ENCODE results near the gene TNNT3. TPM values are rescaled to one million over a fixed set of nuclear protein-coding genes. Genes with fewer than 3 reads are reported as not detected.
"Not testable (repeated sequence)": the region's sequence is repeated elsewhere in the genome, so short reads cannot be mapped to it uniquely, and the experiment has no call there.

The TNNT3 gene
- not detected for total RNA-seq

- DNase-seq: no peak
- H3K4me1 Mint-ChIP-seq (ENCODE audit: low read depth): peaks cover 13% of the 10 kb centered on the region
- no peaks in the 10 kb centered on the region for H3K9me3 Mint-ChIP-seq
- no peak for ATAC-seq
- peaks cover 14% of the 10 kb centered on the region for H3K27me3 Mint-ChIP-seq (ENCODE audit: low read depth)
- no peak within 1 kb of the TSS for H3K4me3 Mint-ChIP-seq
- H3K36me3 Mint-ChIP-seq (ENCODE audit: insufficient read depth): no peaks in the 10 kb centered on the region
Measured at GRCh38 chr11:1919391-1920127, at the start of gene TNNT3. TNNT3 (plus strand) TSS chr11:1919703; CDS start chr11:1922875, 3,172 bp downstream.

DNA sequence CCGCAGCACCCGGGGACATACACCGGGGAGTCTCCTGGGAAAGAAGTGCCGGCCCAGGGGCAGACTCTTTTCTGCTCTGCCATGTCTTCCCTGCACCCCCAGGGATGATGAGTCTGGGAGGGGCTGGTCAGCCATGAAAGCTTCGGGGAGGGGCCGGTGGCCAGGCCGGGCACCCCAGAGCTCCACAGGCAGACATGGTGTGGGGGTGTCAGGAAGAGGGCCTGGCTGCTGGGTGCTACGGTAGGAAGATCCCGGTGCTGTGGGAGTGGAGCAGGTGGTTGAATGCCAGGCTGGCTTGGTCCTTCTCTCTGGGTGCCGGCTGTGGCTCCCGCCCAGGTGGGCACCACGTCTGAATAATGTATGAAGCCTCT is 49.2 kb upstream of the TNNT3 start:
- no peaks in the 10 kb centered on the region for H3K9me3 Mint-ChIP-seq
- H3K4me1 Mint-ChIP-seq (ENCODE audit: low read depth): peaks cover 58% of the 10 kb centered on the region
- peak overlapping the region; percentile 68 for H3K4me3 Mint-ChIP-seq
- H3K27me3 Mint-ChIP-seq (ENCODE audit: low read depth): no peaks in the 10 kb centered on the region
- DNase-seq (no peak), ATAC-seq (peak in 1 of 2 donors; percentile 7)
- H3K36me3 Mint-ChIP-seq (ENCODE audit: insufficient read depth): peaks cover 2% of the 10 kb centered on the region

DNA sequence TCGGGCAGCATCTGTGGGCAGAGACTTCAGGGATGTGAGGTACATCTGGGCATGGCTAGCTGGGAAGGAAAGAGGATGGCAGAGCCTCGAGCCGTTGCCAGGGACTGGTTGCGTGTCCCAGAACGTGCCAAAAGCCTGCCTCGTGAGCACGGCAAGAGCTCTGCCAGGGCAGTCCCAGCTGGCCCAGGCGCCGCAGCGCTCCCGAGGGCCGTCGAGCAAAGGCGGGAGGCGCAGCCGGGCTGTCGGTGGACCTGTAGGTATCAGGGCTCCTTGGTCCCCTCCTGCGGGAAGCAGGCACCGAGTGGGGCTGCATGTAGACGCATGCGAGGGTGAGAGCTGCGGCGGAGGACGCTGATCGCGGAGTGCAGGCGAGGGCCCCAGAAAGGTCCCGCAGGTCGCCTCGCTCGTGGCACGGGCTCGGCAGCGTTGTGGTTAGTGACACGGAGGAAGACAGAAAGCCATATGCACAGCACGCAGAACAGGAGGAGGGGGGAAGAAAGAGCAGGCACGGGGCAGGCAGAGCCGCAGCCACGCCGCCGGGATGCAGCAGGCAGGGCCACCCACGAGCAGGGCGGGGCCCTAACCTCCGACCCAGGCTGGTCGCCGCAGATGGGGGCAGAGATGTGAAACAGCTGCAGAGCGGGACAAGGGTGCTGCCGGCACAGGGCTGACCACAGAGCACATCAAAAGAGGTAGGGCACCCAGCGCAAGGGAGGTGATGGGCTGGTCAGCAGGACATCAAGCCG is 48.6 kb upstream of the TNNT3 start:
- H3K4me1 Mint-ChIP-seq (ENCODE audit: low read depth): peaks cover 56% of the 10 kb centered on the region
- peak; percentile 72 to 76 for ATAC-seq

GRCh38 chr11:1871531-1871930 is 48.0 kb upstream of the TNNT3 start:
- no peak for ATAC-seq
- H3K4me3 Mint-ChIP-seq: no peak overlapping the region
- no peaks in the 10 kb centered on the region for H3K36me3 Mint-ChIP-seq (ENCODE audit: insufficient read depth)
- H3K9me3 Mint-ChIP-seq: no peaks in the 10 kb centered on the region
- H3K4me1 Mint-ChIP-seq (ENCODE audit: low read depth): peaks cover 54% of the 10 kb centered on the region
- no peak for DNase-seq
- no peaks in the 10 kb centered on the region for H3K27me3 Mint-ChIP-seq (ENCODE audit: low read depth)

More for the DNA sequence above, 48.6 kb upstream of the TNNT3 start:
- no peaks in the 10 kb centered on the region for H3K9me3 Mint-ChIP-seq
- peak overlapping the region; percentile 68 for H3K4me3 Mint-ChIP-seq
- DNase-seq: peak; percentile 30
- H3K36me3 Mint-ChIP-seq (ENCODE audit: insufficient read depth): no peaks in the 10 kb centered on the region
- no peaks in the 10 kb centered on the region for H3K27me3 Mint-ChIP-seq (ENCODE audit: low read depth)

DNA sequence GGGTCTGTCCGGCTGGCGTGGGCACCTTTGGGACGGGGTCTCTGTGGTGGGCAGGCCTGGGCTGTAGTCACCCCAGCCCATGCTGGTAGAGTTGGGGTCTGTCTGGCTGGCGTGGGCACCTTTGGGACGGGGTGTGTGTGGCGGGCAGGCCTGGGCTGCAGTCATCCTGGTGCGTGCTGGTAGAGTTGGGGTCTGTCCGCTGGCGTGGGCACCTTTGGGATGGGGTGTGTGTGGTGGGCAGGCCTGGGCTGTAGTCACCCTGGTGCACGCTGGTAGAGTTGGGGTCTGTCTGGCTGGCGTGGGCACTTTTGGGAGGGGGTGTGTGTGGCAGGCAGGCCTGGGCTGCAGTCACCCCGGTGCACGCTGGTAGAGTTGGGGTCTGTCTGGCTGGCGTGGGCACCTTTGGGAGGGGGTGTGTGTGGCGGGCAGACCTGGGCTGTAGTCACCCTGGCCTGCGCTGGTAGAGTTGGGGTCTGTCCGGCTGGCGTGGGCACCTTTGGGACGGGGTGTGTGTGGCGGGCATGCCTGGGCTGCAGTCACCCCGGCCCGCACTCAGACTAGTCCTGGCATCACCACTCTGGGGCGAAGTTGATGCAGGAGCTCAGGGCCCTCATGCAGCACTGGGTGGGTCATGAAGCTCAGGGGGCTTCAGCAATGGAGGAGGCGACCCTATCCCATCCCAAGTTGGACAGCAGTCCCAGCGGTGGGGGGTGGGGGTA is 47.1 kb upstream of the TNNT3 start:
- H3K9me3 Mint-ChIP-seq: no peaks in the 10 kb centered on the region
- H3K4me3 Mint-ChIP-seq: no peak overlapping the region

DNA sequence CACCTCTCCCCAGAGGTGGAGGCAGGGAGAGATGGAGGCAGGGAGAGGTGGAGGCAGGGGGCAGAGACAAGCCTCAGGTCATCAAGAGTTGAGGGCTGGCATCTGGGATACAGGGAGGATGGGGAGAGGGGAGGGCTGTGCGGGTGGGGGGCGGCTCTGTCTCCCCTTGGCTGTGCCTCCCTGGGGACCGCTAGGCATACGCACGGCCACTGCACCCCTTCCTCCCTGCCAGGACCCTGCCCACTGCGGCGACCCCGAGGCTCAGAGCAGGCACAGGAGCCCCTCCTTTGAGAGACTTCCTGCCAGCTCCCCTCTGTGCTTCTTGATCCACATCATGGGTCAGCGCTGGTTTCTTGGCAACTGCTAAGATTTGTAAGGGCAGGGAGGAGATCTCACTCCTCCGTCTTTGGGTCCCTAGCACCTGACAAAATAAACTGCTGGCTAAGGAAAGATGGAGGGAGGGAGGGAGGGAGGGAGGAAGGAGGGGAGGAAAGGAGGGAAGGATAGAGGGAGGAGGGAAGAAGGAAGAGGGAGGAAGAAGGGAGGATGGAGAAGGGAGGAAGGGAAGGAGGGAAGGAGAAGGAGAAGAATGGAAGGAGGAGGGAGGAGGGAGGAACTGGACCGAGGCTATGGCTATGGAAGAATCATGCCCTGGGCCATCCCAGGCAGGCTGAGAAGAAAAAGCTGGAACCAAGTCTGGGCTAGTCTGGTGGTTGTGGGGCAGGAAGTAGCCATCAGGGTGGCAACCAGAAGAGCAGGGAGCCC is 46.3 kb upstream of the TNNT3 start:
- H3K27me3 Mint-ChIP-seq (ENCODE audit: low read depth): no peaks in the 10 kb centered on the region
- no peak overlapping the region for H3K4me3 Mint-ChIP-seq
- no peaks in the 10 kb centered on the region for H3K9me3 Mint-ChIP-seq
- ATAC-seq (no peak), DNase-seq (no peak)
- H3K36me3 Mint-ChIP-seq (ENCODE audit: insufficient read depth): no peaks in the 10 kb centered on the region
- peaks cover 46% of the 10 kb centered on the region for H3K4me1 Mint-ChIP-seq (ENCODE audit: low read depth)

More for the DNA sequence above, 47.1 kb upstream of the TNNT3 start:
- ATAC-seq: no peak
- Mint-ChIP-seq H3K36me3 (ENCODE audit: insufficient read depth) (no peaks in the 10 kb centered on the region), H3K27me3 (ENCODE audit: low read depth) (no peaks in the 10 kb centered on the region), H3K4me1 (ENCODE audit: low read depth) (peaks cover 50% of the 10 kb centered on the region)
- no peak for DNase-seq

DNA sequence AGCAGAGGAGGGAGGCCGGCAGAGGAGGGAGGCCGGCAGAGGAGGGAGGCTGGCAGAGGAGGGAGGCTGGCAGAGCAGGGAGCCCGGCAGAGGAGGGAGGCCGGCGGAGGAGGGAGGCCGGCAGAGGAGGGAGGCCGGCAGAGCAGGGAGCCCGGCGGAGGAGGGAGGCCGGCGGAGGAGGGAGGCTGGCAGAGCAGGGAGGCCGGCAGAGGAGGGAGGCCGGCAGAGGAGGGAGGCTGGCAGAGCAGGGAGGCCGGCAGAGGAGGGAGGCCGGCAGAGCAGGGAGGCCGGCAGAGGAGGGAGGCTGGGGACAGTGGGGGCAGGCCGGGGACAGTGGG is 45.7 kb upstream of the TNNT3 start:
- ATAC-seq; H3K4me3 Mint-ChIP-seq; DNase-seq; H3K9me3 Mint-ChIP-seq; H3K27me3 Mint-ChIP-seq (ENCODE audit: low read depth); H3K36me3 Mint-ChIP-seq (ENCODE audit: insufficient read depth): not testable (repeated sequence)
- peaks cover 42% of the 10 kb centered on the region for H3K4me1 Mint-ChIP-seq (ENCODE audit: low read depth)

DNA sequence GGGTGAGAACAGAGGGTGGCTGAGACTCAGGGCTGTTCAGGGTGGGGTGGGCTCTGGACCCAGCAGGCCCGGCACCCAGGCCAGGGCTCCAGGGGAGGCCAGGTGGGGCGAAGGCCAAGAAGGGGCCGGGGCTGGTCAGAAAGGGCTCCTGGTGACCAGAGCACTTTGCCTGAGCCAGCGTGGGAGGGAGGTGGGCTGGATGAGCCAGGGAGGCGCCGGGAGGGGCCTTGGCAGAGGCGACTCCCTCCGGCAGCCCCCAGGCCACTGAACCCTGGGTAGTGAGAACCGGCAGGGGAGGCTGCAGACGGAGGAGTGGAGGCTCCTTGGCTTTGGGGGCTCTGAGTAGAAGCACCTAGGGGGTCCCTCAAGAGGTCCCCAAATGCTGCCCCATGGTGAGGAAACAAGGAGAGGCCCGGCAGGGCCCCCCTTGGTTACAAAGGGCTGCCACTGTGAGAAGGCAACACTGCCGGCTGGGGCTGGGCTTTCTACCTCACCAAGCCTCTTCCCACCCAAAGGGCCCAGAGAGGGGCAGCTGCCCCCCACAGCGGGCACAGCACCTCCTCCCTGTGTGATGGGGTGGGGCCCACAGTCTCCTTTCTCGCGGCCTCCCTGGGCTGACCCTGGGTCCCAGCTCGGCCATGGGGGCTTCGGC is 44.9 kb upstream of the TNNT3 start:
- H3K27me3 Mint-ChIP-seq (ENCODE audit: low read depth); DNase-seq; ATAC-seq; H3K4me3 Mint-ChIP-seq; H3K9me3 Mint-ChIP-seq; H3K36me3 Mint-ChIP-seq (ENCODE audit: insufficient read depth): not testable (repeated sequence)
- peaks cover 34% of the 10 kb centered on the region for H3K4me1 Mint-ChIP-seq (ENCODE audit: low read depth)

- H3K36me3 Mint-ChIP-seq (ENCODE audit: insufficient read depth): no peaks in the 10 kb centered on the region
- peaks cover 28% of the 10 kb centered on the region for H3K4me1 Mint-ChIP-seq (ENCODE audit: low read depth)
- H3K27me3 Mint-ChIP-seq (ENCODE audit: low read depth): no peaks in the 10 kb centered on the region
- no peaks in the 10 kb centered on the region for H3K9me3 Mint-ChIP-seq
- no peak for DNase-seq
- no peak overlapping the region for H3K4me3 Mint-ChIP-seq
- no peak for ATAC-seq
Measured at GRCh38 chr11:1875093-1875850, 44.2 kb upstream of the TNNT3 start.

GRCh38 chr11:1875851-1876301 is 43.6 kb upstream of the TNNT3 start:
- H3K36me3 Mint-ChIP-seq (ENCODE audit: insufficient read depth); DNase-seq; H3K9me3 Mint-ChIP-seq; ATAC-seq; H3K27me3 Mint-ChIP-seq (ENCODE audit: low read depth); H3K4me3 Mint-ChIP-seq: not testable (repeated sequence)
- H3K4me1 Mint-ChIP-seq (ENCODE audit: low read depth): peaks cover 23% of the 10 kb centered on the region

DNA sequence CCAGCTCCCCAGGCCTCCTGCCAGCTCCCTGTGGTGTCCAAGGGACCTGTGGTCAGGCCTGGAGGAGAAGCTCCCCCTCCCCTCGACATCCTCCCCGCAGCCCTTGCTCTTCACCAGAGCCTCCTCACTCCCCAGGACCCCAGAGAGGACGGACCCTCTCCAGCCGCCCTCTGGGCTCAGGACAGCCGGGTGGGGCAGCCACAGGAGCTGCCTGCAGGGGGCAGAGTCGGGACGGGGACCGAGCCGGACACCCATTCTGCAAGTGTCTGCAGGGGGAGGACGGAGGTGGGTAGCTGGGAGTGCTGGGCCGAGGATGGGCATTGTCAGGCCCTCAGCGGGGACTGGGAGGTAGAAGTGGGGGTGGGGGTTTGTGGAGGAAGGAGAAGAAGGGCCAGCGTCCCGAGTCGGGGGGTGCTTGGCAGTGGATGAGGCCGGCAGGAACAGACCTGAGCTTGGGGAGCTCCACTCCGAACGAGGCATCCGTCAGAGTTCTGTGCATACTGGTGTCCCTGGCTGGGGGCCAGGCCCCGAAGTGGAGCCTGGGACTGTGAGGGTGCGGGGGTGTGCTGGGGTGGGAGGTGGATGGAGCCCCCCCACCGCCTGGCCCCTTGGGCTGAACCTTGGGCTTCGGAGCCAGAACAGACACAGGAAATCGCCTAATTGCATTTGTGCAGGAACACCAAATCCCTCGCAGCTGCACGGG is 43.0 kb upstream of the TNNT3 start:
- no peak for DNase-seq
- no peaks in the 10 kb centered on the region for H3K36me3 Mint-ChIP-seq (ENCODE audit: insufficient read depth)
- H3K9me3 Mint-ChIP-seq: no peaks in the 10 kb centered on the region
- H3K4me3 Mint-ChIP-seq: no peak overlapping the region
- ATAC-seq: no peak
- no peaks in the 10 kb centered on the region for H3K27me3 Mint-ChIP-seq (ENCODE audit: low read depth)
- H3K4me1 Mint-ChIP-seq (ENCODE audit: low read depth): peaks cover 20% of the 10 kb centered on the region

DNA sequence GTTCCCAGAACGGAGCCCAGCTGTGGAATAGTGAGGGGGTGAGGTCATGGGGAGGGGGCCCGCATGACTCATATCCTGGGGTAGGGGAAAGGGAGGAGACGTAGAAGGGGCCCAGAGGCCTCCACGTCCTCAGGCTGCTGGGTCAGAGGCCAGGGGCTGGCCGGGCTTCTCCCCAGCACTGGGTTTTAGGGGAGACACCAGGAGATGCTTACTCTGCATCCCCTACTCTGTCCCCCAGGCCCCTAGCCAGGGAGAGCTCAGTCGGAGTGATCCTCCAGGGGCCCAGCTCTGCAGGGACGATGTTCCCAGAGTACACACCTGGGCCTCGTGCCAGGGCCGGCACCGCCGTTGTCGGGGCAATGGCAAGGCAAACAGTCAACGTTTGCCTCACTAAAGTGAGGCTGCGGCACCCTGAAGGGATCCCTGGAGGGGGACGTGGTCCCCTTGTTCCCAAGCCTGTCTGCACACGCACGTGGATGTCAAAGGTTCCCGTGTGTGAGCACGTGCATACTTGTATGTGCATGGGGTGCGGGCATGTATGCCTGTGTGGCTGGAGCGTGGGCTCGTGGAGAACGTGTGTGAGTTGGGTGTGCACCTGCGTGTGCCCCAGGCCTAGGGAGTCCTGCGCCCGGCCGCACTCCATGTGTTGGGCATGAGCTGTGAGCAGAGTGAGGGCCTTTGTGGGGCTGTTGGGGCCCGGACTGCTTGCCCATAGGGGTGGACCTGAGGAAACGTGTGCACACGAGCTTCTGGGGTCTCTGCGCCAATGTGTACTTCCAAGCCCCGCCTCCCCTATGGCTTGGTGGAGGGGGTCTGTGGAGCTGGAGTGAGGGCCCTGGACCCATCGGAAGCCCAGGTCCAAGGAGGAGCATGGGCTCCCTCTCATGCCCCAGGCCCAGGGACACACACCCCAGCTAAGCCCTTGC is 42.0 kb upstream of the TNNT3 start:
- DNase-seq: no peak

More for the DNA sequence above, 42.0 kb upstream of the TNNT3 start:
- Mint-ChIP-seq H3K9me3 (no peaks in the 10 kb centered on the region), H3K36me3 (ENCODE audit: insufficient read depth) (no peaks in the 10 kb centered on the region), H3K4me1 (ENCODE audit: low read depth) (peaks cover 12% of the 10 kb centered on the region), H3K4me3 (no peak overlapping the region), H3K27me3 (ENCODE audit: low read depth) (no peaks in the 10 kb centered on the region)
- no peak for ATAC-seq
